ENCODE data around the gene ABHD2. TPM values are rescaled to one million over a fixed set of nuclear protein-coding genes. Genes with fewer than 3 reads are reported as not detected.
A peak's percentile ranks its signal among the peaks of the same experiment; 100 is the strongest.

The ABHD2 gene
- total RNA-seq, 2 experiments from 2014 or later = 62.4 to 63.5 TPM

- H3K27ac Mint-ChIP-seq = no peak overlapping the region
- H3K4me3 Mint-ChIP-seq = no peak overlapping the region
- POLR2A ChIA-PET = interaction anchor here (1.3 kb wide), 1 partner anchor 15 kb away, joined by 3 read pairs; no protein-coding TSS in a partner anchor
- CTCF ChIA-PET = interaction anchor here (1.4 to 1.9 kb wide), 2 partner anchors 20 to 56 kb away, joined by 4 to 6 read pairs; no protein-coding TSS in a partner anchor
- H3K4me1 Mint-ChIP-seq = peaks cover 13% of the 10 kb centered on the region
- no peaks in the 10 kb centered on the region for H3K27me3 Mint-ChIP-seq
- DNase-seq = no peak
- H3K9me3 Mint-ChIP-seq = no peaks in the 10 kb centered on the region
- H3K36me3 Mint-ChIP-seq (ENCODE audit: low read depth) = peaks cover 27% of the 10 kb centered on the region
These were observed 62.8 kb downstream of the ABHD2 start for GRCh38 chr15:89150762-89151664.

DNA sequence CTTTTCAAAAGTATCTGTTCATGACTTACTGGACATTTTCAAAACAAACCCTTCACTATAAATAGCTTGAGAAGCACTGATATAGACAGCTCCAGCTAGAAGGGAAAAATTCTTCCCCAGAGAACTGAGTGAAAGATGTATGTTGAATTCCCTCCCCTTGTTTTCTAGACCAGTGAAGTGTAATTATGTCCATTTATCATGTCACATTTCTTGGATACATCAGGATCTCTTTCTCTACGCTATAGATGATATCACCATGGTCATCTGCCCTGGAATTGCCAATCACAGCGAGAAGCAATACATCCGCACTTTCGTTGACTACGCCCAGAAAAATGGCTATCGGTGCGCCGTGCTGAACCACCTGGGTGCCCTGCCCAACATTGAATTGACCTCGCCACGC is 66.9 kb downstream of the ABHD2 start:
- no peak for DNase-seq
- H3K36me3 Mint-ChIP-seq (ENCODE audit: low read depth) = peaks cover 30% of the 10 kb centered on the region
- peaks cover 13% of the 10 kb centered on the region for H3K4me1 Mint-ChIP-seq
- CTCF ChIA-PET = interaction anchor here (0.8 to 3.3 kb wide), 2 partner anchors 13 to 52 kb away, joined by 3 to 11 read pairs; no protein-coding TSS in a partner anchor
- no peaks in the 10 kb centered on the region for H3K9me3 Mint-ChIP-seq
- POLR2A ChIA-PET = no interaction called here
- no peak overlapping the region for H3K4me3 Mint-ChIP-seq
- H3K27me3 Mint-ChIP-seq = no peaks in the 10 kb centered on the region
- H3K27ac Mint-ChIP-seq = no peak overlapping the region

DNA sequence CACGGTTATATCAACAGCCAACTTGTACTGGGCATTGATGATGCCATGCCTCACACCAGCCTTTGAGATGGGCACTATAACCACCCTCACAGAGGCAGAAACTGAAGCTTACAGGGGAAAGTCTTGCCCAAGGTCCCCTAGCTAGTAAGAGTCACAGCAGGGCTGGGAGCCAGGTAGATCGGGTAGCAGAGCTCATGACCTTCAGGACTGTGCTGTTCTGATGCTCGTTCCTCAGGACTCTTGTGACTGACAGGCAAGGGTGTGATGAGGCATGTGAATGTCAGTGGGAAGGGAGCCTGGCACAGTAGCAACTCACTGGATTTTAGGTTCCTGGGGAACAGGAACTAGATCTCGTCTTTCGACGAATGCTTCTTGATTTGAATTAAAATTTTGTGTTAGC is 67.4 kb downstream of the ABHD2 start:
- CTCF ChIA-PET = interaction anchor here (0.8 to 0.9 kb wide), 2 partner anchors 12 to 28 kb away, joined by 3 read pairs; no protein-coding TSS in a partner anchor
- H3K27ac Mint-ChIP-seq = no peak overlapping the region
- H3K4me3 Mint-ChIP-seq = no peak overlapping the region
- H3K4me1 Mint-ChIP-seq = peaks cover 9% of the 10 kb centered on the region
- H3K36me3 Mint-ChIP-seq (ENCODE audit: low read depth) = peaks cover 34% of the 10 kb centered on the region
- no peak for DNase-seq
- no peaks in the 10 kb centered on the region for H3K27me3 Mint-ChIP-seq
- POLR2A ChIA-PET = no interaction called here
- H3K9me3 Mint-ChIP-seq = no peaks in the 10 kb centered on the region

DNA sequence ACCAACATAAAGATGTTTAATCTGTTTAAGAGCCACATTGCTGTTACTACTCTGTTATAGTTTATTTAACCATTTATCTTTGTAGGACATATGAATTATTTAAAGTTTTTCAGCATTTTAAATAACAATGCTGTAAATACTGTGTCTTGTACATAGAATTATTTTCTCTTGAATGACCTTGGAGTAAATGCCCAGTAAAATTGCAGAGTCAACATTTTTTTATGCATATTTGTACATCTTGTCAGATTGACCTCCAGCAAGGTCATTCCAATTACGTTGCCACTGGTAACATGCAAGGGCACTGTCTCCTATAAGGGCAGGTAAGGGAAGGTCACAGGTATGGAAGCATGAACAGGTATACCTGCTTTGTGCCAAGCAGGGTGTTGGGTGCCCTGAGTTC is 68.8 kb downstream of the ABHD2 start:
- no peaks in the 10 kb centered on the region for H3K9me3 Mint-ChIP-seq
- peaks cover 5% of the 10 kb centered on the region for H3K4me1 Mint-ChIP-seq
- ChIA-PET POLR2A (no interaction called here), CTCF (no interaction called here)
- DNase-seq = no peak
- no peaks in the 10 kb centered on the region for H3K27me3 Mint-ChIP-seq
- H3K36me3 Mint-ChIP-seq (ENCODE audit: low read depth) = peaks cover 28% of the 10 kb centered on the region
- no peak overlapping the region for H3K27ac Mint-ChIP-seq
- no peak overlapping the region for H3K4me3 Mint-ChIP-seq

GRCh38 chr15:89157918-89158564 is 69.8 kb downstream of the ABHD2 start:
- Mint-ChIP-seq H3K27me3 (no peaks in the 10 kb centered on the region), H3K9me3 (no peaks in the 10 kb centered on the region), H3K27ac (no peak overlapping the region), H3K4me3 (no peak overlapping the region), H3K4me1 (peaks cover 3% of the 10 kb centered on the region), H3K36me3 (ENCODE audit: low read depth) (peaks cover 22% of the 10 kb centered on the region)
- DNase-seq = no peak
- CTCF ChIA-PET = interaction anchor here (2.8 kb wide), 1 partner anchor 20 kb away, joined by 7 read pairs; no protein-coding TSS in a partner anchor
- POLR2A ChIA-PET = no interaction called here

DNA sequence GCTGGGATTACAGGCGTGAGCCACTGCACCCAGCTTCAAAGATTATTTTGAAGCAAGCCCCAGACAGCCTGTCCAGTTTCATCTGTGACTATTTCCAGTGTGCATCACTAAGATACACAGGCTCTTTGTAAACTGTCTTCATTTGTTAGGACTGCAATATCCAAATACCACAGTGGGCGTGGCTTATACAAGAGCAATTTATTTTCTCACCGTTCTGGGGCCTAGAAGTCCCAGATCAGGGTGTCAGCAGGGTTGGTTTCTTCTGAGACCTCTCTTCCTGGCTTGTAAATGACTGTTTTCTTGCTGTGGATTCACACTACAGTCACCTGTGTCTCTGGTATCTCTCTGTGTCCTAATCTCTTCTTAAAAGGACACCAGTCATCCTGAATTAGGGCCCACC is 73.4 kb downstream of the ABHD2 start:
- Mint-ChIP-seq H3K36me3 (ENCODE audit: low read depth) (peaks cover 16% of the 10 kb centered on the region), H3K9me3 (no peaks in the 10 kb centered on the region), H3K4me1 (no peaks in the 10 kb centered on the region), H3K27me3 (no peaks in the 10 kb centered on the region), H3K4me3 (no peak overlapping the region), H3K27ac (no peak overlapping the region)
- CTCF ChIA-PET = no interaction called here
- DNase-seq = no peak
- POLR2A ChIA-PET = no interaction called here

DNA sequence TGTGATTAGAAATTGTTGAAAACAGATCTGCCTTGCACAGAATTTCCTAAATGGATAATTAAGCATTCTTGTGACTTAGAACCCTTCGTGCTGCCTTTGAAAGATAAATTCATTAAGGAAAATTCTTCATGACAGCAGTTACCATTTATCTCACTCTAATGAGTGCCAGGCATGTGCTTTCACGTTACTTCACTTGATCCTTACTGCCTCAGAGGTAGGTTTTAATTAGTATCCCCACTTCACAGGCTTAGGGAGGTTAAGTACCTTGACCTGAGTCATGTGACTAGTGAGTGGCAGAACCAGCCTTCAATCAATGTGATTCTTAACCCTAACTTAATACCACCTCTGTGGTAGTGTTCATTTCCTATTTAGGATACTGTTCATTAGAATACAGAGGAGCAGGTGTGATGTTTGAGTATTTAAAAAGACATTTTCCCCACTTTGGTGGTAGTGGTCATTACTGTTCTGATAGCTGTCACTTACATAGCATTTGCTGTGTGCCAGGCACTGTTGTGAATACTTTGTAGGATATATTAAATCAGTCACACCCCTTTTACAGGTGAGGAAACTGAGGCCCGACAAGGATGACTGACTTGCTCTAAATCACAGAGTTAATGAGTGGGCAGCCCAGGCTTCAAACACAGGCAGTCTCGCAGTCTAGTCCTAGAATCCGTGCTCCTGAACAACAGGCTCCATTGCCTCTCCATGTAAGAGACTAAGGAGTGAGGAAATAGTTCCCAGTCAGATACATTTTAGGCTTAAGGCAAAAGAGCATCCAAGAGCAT is 75.2 kb downstream of the ABHD2 start:
- H3K4me3 Mint-ChIP-seq = no peak overlapping the region
- no peaks in the 10 kb centered on the region for H3K27me3 Mint-ChIP-seq
- POLR2A ChIA-PET = interaction anchor here (1.8 kb wide), 1 partner anchor 75 kb away, joined by 4 read pairs; the partner anchor contains the start of gene ABHD2
- CTCF ChIA-PET = no interaction called here
- H3K36me3 Mint-ChIP-seq (ENCODE audit: low read depth) = peaks cover 13% of the 10 kb centered on the region
- H3K9me3 Mint-ChIP-seq = no peaks in the 10 kb centered on the region
- H3K4me1 Mint-ChIP-seq = peaks cover 12% of the 10 kb centered on the region
- H3K27ac Mint-ChIP-seq = no peak overlapping the region
- DNase-seq = no peak

GRCh38 chr15:89164712-89165211 is 76.5 kb downstream of the ABHD2 start:
- Mint-ChIP-seq H3K27me3 (no peaks in the 10 kb centered on the region), H3K9me3 (no peaks in the 10 kb centered on the region), H3K4me1 (peaks cover 13% of the 10 kb centered on the region), H3K27ac (no peak overlapping the region), H3K36me3 (ENCODE audit: low read depth) (peaks cover 13% of the 10 kb centered on the region), H3K4me3 (no peak overlapping the region)
- ChIA-PET CTCF (interaction anchor here (5.6 kb wide), 1 partner anchor 14 kb away, joined by 51 read pairs; no protein-coding TSS in a partner anchor), POLR2A (interaction anchor here (1.8 kb wide), 2 partner anchors 13 to 77 kb away, joined by 3 to 4 read pairs; partner anchors contain the start of gene ABHD2)
- DNase-seq = no peak

DNA sequence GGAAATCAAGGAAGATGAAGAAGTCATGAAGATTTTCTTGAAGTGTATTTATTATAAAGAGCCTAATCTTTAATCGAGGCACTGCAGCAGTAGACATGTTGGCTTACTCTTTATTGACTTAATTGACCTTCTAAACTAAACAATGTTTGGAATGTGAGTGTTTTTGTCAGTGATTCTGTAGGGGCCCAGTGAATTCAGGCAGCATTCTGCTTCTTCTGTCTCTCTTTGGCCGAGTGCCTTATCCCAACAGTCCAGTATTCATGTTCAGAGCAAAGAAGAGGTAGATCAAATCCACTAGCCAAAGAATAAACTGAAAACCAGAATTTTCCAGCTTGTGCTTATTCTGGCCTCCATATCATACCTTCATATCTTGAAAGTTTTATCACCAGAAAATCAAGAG is 77.4 kb downstream of the ABHD2 start:
- POLR2A ChIA-PET = interaction anchor here (1.8 kb wide), 2 partner anchors 14 to 78 kb away, joined by 3 to 4 read pairs; partner anchors contain the start of gene ABHD2
- DNase-seq = no peak
- Mint-ChIP-seq H3K36me3 (ENCODE audit: low read depth) (peaks cover 9% of the 10 kb centered on the region), H3K27me3 (no peaks in the 10 kb centered on the region), H3K4me1 (peaks cover 13% of the 10 kb centered on the region), H3K27ac (no peak overlapping the region), H3K4me3 (no peak overlapping the region), H3K9me3 (no peaks in the 10 kb centered on the region)
- CTCF ChIA-PET = interaction anchor here (1.4 to 5.6 kb wide), 4 partner anchors 13 to 193 kb away, joined by 3 to 51 read pairs (median 20); no protein-coding TSS in a partner anchor

DNA sequence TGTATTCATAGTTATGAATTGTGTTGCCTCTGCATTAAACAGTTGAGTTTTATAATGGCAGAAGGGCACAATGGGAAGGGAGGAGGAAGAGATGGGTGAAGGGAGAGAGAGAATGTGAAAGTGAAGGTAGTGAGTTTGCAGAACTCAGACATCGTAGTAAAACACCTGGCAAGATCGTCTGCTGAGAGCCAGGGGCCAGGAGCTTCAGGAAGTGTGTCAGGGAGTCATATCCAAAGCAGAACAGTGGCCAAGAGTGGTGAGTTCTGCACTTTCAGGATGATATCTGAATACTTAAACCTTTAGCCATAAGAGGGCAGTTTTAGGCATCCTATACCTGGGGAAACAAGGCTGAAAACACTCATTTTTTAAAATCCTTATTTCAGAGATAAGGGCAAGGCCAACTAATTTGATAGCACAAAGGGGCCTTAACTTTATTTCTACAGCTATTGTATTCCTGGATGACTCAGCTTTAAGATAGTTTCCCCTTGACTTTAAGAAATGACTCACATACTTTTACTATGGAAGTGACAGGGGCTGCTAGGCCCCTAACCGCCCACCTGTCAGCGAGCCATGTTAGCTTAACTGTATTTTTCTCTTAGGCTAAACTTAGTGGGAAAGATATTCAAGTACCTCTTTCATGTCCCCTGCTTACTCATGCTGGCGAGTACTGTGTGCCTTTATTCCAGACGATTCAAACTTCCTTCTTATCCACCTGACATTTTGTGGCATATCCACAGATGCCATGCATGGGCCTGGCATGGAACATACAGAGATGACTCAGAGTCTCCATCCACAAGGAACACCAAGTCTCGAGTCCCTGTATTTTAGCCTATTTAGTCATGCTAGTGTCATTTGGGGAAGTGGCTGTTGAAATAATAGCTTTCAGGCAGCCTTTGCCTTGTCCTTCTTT is 79.3 kb downstream of the ABHD2 start:
- H3K27ac Mint-ChIP-seq = peak overlapping the region; percentile 52
- POLR2A ChIA-PET = interaction anchor here (0.6 to 2.8 kb wide), 6 partner anchors 21 to 110 kb away, joined by 3 to 13 read pairs (median 4); partner anchors contain the start of genes ABHD2 and FANCI
- DNase-seq = peak; percentile 27
- no peaks in the 10 kb centered on the region for H3K27me3 Mint-ChIP-seq
- H3K36me3 Mint-ChIP-seq (ENCODE audit: low read depth) = peaks cover 6% of the 10 kb centered on the region
- no peaks in the 10 kb centered on the region for H3K9me3 Mint-ChIP-seq
- H3K4me1 Mint-ChIP-seq = peaks cover 13% of the 10 kb centered on the region
- peak overlapping the region; percentile 10 for H3K4me3 Mint-ChIP-seq
- CTCF ChIA-PET = interaction anchor here (1.0 to 5.6 kb wide), 9 partner anchors 11 to 263 kb away, joined by 3 to 51 read pairs (median 5); partner anchors contain the start of gene ABHD2

DNA sequence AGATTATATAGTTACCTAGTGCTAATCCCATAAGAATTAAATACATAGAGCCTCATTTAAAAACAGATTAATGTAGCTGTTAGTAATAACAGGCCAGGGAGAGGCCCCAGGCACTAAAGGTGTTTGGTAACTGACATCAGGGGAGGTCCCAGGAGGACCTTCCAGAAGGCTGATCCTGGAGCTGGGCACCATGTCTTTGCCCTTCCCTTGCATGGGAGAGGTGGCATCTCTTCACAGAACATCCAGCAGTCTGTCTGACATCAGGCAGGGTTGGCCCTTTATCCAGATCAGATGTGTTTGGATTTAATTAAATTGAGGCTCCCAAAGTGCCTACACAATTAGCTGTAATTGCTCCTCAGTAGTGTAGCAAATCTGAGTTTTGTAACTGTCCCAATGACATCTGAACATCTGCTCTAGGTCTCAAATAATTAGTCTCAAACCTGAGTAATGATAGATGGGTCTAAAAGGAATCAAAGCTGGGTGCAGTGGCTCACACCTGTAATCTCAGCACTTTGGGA is 80.1 kb downstream of the ABHD2 start:
- Mint-ChIP-seq H3K9me3 (no peaks in the 10 kb centered on the region), H3K4me1 (peaks cover 13% of the 10 kb centered on the region), H3K27ac (peak overlapping the region; percentile 52), H3K27me3 (no peaks in the 10 kb centered on the region), H3K4me3 (no peak overlapping the region), H3K36me3 (ENCODE audit: low read depth) (peaks cover 6% of the 10 kb centered on the region)
- no peak for DNase-seq
- ChIA-PET POLR2A (interaction anchor here (1.0 to 2.8 kb wide), 4 partner anchors 22 to 80 kb away, joined by 4 to 13 read pairs (median 5); partner anchors contain the start of genes ABHD2 and FANCI), CTCF (interaction anchor here (1.0 to 5.6 kb wide), 8 partner anchors 10 to 264 kb away, joined by 3 to 51 read pairs (median 6); partner anchors contain the start of gene ABHD2)
